GM12891 (cell line): ENCODE results near the gene KCP.
A peak's percentile ranks its signal among the peaks of the same experiment; 100 is the strongest.

Experiments
- DNase-seq: peaks from one replicate; pipeline ENCODE4 v3.0.0; 2011; ENCODE audit warnings: low spot score; ENCODE audit not compliant: insufficient read length
- FAIRE-seq: peaks from 2 replicates; lab custom pipeline; 2011; peaks lifted over from hg19 to GRCh38; lab: Jason Lieb, UNC
- PAX5 ChIP-seq: IDR thresholded peaks from 2 replicates; pipeline ENCODE4 v1.6.1; 2011; ENCODE audit warnings: low read length, moderate library complexity, mild to moderate bottlenecking; ENCODE audit not compliant: insufficient read depth, severe bottlenecking
- POLR2A ChIP-seq: IDR thresholded peaks from 2 replicates; pipeline ENCODE4 v1.6.1; 2011; ENCODE audit warnings: low read depth, low read length, control low read depth
- POLR2AphosphoS5 ChIP-seq: IDR thresholded peaks from 2 replicates; pipeline ENCODE4 v1.6.1; 2011; ENCODE audit warnings: low read depth, low read length, control low read depth
- POU2F2 ChIP-seq: IDR thresholded peaks from 2 replicates; pipeline ENCODE4 v1.6.1; 2011; ENCODE audit warnings: low read depth, mild to moderate bottlenecking, control low read depth, low read length, moderate library complexity
- SPI1 ChIP-seq: IDR thresholded peaks from 2 replicates; pipeline ENCODE4 v1.6.1; 2011; ENCODE audit warnings: low read depth, low read length, control low read depth
- TAF1 ChIP-seq: IDR thresholded peaks from 2 replicates; pipeline ENCODE4 v1.6.1; 2011; ENCODE audit warnings: low read depth, low read length, control low read depth

KCP gene

GRCh38 chr7:128873234-128873633 is 37.3 kb downstream of the KCP start:
- FAIRE-seq (no peak), DNase-seq (no peak)
- TF ChIP-seq SPI1 (no peak), POU2F2 (no peak), POLR2AphosphoS5 (no peak), PAX5 (no peak), TAF1 (no peak), POLR2A (no peak)

DNA sequence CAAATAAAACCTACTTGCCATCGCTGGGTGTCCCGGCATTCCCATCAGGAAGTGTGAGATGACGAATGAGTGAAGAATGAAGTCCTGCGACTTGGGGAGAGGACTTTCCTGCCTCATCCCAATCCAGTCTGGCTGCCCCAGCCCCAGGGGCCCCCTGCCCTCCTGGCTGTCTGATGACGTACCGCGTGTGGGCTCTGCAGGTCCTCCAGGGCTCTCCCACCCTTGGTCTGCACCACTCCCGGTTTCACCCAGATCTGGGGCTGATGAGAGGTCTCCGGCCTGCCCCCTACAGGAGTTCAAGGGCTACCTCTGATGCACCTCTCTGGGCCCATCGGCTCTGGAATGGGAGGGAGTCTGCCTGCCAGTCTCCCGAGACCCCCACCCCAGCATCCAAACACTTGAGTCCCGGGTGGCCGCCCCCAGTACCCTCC is 38.1 kb downstream of the KCP start:
- DNase-seq (no peak), FAIRE-seq (no peak)

GRCh38 chr7:128871050-128871449 is 39.5 kb downstream of the KCP start:
- FAIRE-seq (no peak), DNase-seq (no peak)
- TF ChIP-seq POLR2AphosphoS5 = no peak
- TF ChIP-seq POLR2A = no peak
- TF ChIP-seq TAF1 = no peak
- no peak for TF ChIP-seq PAX5
- TF ChIP-seq POU2F2 = no peak

More for the DNA sequence above, 38.1 kb downstream of the KCP start:
- no peak for TF ChIP-seq SPI1
- TF ChIP-seq POLR2AphosphoS5 = no peak
- TF ChIP-seq POLR2A = no peak
- no peak for TF ChIP-seq PAX5
- no peak for TF ChIP-seq POU2F2
- TF ChIP-seq TAF1 = no peak

- FAIRE-seq = no peak
- DNase-seq = no peak
- TF ChIP-seq POLR2AphosphoS5 (no peak), TAF1 (no peak), SPI1 (no peak), POLR2A (no peak), PAX5 (no peak), POU2F2 (no peak)
These were observed 40.6 kb downstream of the KCP start for GRCh38 chr7:128869944-128870285.

DNA sequence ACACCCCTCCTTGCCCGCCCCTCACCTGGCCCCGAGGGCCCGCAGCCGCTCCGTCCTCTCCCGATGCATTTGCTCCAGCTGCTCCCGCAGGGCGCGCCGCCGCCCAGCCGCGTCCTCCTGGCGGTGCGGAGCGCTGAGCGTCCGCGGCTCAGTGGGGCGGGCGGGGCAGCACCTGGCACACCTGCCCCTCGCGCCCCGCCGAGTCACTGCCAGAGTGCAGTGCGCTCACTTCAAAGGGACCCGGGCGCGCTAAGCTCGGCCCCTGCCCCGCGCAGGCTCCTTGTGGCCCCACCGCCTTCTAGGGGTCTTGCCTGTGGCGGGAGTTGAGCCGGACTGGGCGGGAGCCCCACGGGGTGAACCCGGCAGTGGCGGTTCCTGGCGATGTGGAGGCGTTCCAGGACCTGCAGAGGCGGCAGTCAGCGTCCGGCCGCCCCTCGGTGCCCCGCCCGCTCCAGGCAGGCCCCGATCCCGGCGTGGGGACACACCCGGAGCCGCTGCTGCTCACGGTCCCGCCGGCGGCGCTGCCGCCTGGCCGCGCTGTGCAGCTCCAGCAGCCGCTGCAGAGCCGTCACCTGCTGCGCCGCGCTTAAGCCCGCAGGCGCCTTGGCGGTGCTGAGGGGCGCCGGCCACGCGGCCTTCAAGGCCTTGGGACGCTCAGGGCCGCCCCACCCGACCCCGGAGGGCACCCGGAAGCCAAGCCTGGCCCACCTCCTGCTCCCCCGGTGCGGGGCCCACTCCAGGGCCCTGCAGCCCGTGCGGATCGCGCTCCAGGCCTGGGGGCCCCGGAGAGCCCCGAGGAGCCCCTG is 41.2 kb downstream of the KCP start:
- DNase-seq = peak; percentile 74
- FAIRE-seq = peak; percentile 91
- no peak for TF ChIP-seq SPI1
- TF ChIP-seq POU2F2 = no peak
- TF ChIP-seq PAX5 = no peak
- no peak for TF ChIP-seq POLR2A
- no peak for TF ChIP-seq POLR2AphosphoS5
- no peak for TF ChIP-seq TAF1

DNA sequence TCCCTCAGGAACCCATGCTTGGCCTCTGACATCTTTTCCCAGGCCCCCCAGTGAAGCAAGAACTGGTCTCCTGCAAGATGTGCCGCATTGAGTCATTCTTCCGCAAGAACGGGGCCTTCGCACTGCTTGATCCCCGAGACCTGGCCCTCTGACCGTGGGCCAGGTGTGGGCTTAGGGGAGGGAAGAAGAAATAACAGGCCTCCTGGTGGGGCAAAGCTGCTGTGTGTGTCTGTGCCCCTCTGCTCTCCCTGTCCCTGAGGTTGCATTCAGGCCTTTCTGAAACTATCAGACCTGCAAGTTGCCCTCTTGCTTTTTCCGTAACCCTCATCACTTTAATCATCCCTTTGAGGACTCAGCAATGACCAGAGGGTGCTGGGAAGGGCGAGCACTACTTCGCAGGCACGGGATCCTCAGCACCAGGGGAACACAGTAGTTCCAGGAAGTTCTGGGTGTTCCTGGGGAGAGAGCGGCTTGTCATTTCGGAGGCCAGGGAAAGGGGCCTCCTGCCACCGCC is 41.8 kb downstream of the KCP start:
- DNase-seq = no peak
- no peak for FAIRE-seq
- TF ChIP-seq POU2F2 = no peak
- no peak for TF ChIP-seq SPI1
- no peak for TF ChIP-seq PAX5
- TF ChIP-seq POLR2A = no peak
- no peak for TF ChIP-seq POLR2AphosphoS5
- no peak for TF ChIP-seq TAF1

DNA sequence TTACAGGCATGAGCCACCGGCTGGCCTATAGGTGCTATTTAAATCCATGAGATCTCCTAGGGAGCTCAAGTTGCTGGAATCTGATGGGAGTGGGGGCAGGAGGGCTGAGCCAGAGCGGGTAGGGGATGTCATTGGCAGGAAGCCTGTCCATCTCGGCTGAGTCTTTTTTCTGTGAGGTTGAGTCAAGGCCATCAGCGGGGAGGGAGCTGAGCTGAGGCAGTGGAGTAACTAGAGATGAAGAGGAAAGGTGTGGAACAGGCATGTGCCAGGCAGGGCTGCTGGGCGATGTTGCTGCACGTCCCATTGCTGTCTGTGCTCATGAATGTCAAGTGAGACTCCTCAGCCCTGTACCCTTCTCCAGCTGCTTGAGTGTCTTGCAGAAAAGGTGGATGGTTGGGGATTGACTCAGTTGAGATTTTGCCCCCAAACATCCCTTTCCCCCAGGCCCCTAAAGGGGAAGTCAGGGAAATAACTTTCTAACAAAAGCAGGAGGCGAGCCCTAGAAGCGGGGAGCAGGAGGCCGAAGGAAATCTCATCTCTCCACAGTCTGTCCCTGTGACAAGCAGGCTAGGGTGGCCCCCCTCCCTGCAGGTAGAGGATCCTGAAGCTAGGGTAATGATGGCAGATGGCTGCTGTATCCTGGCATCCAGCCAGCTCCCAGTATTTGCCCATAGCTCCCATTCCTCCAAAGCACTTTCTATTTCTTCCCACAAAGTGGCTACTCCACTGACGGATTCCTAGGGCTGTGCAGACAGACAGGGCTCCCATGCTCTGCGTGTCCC is 42.5 kb downstream of the KCP start:
- FAIRE-seq = no peak
- DNase-seq = no peak
- no peak for TF ChIP-seq POLR2A
- TF ChIP-seq POU2F2 = no peak
- TF ChIP-seq SPI1 = no peak
- TF ChIP-seq TAF1 = no peak

DNA sequence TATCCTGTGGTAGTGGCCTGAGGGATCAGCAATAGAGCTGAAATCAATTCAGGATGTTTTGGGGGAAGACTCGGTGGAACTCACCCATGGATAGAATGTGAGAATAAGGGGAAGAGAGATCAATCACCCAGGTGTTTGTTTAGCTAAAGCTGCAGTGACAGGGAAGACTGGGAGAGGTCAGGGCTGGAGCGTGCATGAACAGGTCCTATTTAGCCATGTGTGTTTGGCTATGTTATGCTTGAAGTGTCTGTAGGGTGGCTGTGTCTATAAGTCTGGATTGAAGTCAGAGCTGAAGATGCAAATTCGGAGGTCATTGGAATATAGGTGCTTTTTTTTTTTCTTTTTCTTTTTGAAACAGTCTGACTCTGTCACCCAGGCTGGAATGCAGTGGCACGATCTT is 43.3 kb downstream of the KCP start:
- TF ChIP-seq POLR2AphosphoS5 (no peak), SPI1 (no peak), POLR2A (no peak), TAF1 (no peak), PAX5 (no peak), POU2F2 (no peak)
- FAIRE-seq = no peak
- DNase-seq = no peak

DNA sequence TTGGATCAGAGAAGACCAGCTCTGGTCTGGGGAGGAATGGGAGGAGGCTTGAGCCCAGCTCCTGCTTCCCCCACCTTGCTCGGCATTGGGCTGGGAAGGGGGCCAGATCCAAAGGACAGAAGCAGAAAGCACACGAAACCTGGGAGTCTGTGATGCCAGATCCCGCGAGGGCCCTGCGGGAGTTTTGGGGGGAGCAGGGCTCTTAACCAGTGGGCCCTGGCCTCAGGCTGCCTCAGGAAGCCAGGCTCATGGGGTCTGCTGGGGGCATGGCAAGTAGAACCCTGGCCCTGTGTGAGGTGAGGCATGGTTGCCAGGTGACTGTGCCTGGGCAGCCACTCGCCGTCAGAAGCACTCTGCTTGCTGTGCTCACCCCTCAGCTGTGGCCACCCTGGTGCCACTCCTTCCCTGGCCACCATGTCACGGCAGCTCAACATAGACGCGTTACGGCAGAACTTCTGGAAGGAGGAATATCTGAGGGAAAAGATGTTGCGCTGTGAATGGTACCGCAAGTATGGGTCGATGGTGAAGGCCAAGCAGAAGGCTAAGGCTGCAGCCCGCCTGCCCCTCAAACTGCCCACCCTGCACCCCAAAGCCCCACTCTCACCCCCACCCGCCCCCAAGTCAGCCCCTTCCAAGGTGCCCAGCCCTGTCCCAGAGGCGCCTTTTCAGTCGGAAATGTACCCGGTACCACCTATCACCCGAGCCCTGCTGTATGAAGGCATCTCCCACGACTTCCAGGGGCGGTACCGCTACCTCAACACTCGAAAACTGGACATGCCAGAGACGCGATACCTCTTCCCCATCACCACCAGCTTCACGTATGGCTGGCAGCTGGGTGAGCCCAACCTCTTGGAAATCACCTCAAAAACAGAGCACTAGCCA is 44.3 kb downstream of the KCP start:
- no peak for FAIRE-seq
- TF ChIP-seq POU2F2 (no peak), SPI1 (no peak), POLR2A (no peak), POLR2AphosphoS5 (no peak), TAF1 (no peak), PAX5 (no peak)

DNA sequence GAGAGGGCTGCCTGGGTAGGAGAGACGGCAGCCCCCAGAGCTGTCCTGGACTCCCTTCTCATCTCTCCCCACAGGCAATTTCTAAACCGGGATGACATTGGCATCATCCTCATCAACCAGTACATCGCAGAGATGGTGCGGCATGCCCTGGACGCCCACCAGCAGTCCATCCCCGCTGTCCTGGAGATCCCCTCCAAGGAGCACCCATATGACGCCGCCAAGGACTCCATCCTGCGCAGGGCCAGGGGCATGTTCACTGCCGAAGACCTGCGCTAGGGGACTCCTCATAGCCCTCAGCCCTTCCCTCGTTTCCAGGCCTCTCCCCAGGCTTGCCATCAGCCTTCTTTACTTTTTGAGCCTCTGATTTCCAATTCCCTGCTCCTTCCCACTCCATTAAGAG is 45.2 kb downstream of the KCP start:
- DNase-seq (no peak), FAIRE-seq (no peak)
- no peak for TF ChIP-seq TAF1
- TF ChIP-seq PAX5 = no peak
- no peak for TF ChIP-seq POLR2A
- no peak for TF ChIP-seq POU2F2
- no peak for TF ChIP-seq POLR2AphosphoS5
- no peak for TF ChIP-seq SPI1

More for the DNA sequence above, 44.3 kb downstream of the KCP start:
- DNase-seq = no peak

DNA sequence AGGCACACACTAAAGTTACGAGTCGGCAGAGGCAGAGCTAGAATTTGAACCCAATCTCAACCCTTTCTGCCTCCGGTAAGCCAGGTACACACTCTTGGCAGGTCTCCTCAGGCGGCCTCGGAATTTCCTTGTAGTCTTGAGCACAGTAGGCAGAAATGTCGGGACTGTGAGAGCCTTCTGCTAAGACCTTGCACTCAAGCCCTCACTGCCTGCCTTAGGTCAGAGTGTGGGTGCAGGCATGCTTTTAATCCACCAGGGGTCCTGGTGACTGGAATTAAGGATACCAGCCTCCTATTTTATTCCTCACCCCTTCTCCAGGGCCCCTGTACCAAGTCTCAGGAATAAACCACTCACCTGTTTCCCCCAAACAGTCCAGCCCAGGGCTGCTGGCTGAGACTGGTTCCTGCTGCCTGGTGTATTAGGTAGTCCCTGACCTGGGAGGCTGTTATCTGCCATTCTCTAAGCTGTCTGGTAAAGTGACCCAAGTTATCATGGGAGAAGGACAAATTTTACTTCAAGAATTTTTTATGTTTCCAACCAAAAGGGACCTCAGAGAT is 47.0 kb downstream of the KCP start:
- FAIRE-seq (peak; percentile 71), DNase-seq (peak; percentile 70)
- TF ChIP-seq POU2F2 = no peak
- no peak for TF ChIP-seq POLR2A
- TF ChIP-seq SPI1 = no peak
- TF ChIP-seq TAF1 = no peak
- TF ChIP-seq PAX5 = no peak
